CD4-positive, alpha-beta T cell treated with Interleukin-2 at 100 ng/mL for 4 hours (primary cell): ENCODE data around the gene SLC1A3.

Source experiments
- DNase-seq: peaks from one replicate; pipeline ENCODE4 v3.0.0-alpha.2; 2020; ENCODE audit warnings: low spot score

The SLC1A3 gene

DNA sequence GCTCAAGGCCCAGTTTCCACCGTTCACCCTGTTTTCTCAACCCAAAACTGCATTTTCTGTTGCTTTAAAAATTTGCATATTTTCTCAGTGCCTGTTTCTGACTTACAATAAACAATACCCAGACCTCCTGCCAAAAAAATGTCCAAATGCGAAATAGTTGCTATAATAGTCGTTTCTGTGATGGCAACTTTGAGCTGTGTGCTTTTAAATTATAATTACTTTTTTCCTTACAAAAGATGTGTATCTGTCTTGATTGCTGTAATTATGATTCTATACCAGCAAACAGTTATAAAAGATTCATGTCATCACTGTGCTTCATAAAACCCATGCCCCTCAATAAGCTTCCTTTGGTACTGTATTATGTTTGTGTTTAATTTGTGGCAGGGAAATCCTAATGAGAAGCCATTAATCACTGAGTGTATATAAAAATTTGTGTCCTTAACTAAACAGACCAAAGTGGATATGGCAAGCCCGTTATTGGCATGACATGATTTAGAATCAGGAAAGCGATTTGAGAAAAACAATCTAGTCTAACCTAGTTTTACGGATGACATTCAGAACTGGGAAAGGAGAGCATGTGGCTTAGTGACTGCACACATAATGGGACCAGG, 5.4 kb upstream of the SLC1A3 start:
- no peak for DNase-seq

DNA sequence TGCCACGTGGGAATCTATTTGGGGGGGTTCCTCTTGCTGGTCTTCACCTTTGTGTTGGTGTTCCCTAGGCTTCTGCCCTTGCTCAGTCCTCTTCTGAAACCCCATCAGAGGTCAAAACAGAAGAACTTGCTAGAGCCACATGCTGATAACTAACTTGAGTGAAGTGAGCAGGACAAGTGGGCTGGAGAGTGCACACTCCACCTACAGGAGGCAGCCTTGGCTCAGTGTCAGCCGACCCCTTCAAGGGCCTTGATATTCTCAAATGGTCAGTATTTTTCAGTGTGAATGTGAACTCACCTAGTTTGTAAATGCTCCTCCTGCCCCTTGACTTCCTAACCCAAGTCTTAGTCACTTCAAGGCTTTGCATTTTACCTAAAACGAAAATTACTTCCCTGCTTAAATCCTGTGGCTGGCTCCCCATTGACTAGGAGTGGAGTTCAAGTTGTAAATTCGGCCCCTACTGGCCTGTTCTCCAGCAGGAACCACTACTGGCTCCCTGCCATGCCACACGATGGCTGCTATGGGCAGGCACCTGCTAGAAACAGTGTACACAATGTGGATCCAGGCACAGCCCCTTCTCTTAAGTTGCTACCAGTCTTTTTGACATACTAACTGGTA, 3.6 kb upstream of the SLC1A3 start:
- no peak for DNase-seq

DNA sequence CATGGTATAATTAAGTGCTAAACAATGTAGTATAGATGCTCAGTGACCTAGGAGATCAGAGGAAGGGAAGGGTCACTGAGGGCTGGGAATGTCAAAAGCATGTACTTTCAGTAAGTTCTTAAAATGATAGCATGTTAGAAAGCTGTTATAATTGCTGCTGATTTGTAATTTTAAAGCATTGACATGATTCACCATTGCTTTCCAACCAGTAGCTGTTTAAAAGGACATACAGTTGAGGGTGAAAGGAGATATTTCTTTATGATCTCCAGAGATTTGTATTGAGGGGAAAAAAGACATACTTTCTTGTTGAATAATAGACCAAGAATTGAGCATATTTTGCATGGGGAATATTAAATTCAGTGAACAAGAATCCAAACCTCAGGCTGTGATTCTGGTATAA, 1.2 kb upstream of the SLC1A3 start:
- DNase-seq: no peak

DNA sequence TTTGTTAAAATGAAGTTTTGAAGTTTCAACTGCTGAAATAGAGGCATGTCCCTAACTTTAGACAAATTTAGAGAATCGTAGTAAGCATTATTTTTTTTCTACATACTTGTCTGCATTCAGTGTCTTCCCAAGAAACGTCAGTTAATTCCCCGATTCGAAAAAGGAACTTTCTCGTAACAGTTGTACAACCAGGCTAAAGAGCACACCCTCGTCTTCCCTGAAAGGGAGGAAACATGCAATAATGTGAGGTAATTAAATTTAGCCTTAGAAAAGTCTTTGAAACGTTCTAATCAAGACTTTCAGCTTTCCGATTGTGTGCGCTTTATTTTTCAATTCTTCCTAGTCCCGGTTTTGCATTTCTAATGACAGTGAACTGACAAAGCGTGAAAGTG, 374 bp upstream of the SLC1A3 start:
- DNase-seq: no peak

DNA sequence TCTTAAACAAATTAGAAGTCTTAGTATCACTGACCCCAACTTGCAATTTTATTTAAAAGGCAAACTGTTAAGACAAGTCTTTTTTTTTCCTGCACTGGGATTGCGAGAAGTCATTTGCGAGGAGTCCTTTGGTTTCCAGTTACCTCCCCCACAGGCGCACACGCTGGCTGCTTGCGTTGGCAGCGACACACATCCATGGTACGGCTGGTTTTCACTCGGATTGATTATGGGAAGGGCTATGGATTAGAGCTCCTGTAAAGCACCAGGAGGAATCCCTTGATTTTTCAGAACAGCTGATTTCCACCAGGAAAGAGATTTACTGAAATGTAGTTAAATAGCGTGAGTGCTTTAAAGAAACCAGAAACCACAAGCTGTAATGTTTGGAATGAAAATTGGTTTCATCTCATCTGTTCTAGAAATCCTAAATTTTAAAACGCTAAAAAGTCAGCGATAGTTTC, 737 bp downstream of the SLC1A3 start:
- DNase-seq: no peak

DNA sequence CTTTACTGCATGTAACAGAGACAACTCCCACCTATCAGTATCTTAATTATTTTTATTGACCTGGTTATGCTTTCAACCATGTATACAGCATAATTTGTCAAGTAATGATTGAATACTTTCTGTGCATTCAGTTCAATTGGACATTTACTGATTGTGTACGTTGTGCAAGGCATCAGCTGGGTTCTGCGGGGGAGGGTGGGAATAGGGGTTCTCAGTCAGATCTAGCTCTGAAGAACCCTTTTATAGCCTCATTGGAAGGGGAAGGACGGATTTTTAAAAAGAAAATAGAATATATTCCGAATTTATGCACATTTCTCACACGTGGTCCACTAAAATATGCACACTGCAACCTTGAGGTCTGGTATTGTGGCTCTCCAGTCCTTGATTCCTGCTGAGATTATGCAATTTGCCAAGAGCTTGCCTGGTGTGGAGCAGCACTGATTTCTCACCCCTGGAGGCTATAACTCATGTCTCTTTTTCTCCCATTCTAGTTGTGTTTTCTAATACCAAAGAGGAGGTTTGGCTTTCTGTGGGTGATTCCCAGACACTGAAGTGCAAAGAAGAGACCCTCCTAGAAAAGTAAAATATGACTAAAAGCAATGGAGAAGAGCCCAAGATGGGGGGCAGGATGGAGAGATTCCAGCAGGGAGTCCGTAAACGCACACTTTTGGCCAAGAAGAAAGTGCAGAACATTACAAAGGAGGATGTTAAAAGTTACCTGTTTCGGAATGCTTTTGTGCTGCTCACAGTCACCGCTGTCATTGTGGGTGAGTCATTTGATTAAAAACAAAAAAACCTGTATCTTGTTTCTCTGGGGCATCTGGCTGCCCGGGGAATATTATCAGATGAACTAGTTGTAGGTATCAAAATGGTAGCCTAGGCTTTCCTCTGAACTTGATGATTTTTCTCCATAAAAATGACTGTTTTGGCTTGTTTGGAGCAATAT, 1.7 kb downstream of the SLC1A3 start:
- DNase-seq: no peak

DNA sequence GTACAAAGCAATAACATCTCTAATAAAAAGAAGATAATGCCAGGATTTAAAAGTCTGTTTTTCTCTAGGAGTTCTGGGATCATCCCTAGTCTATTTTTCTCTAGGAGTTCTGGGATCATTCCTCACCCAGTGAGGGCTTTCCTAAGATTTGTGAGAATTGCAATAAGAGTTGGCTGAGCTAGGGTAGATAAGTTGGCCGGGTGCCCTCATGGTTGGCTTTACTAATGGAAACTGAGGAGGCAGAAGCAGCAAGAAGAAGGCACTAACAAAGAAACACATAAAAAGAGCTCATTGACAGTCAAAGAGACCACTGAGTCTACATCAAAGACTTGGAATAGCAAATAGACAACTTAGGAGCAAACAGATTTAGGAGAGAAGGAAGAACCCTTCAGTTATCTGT, 4.2 kb downstream of the SLC1A3 start:
- DNase-seq: no peak

DNA sequence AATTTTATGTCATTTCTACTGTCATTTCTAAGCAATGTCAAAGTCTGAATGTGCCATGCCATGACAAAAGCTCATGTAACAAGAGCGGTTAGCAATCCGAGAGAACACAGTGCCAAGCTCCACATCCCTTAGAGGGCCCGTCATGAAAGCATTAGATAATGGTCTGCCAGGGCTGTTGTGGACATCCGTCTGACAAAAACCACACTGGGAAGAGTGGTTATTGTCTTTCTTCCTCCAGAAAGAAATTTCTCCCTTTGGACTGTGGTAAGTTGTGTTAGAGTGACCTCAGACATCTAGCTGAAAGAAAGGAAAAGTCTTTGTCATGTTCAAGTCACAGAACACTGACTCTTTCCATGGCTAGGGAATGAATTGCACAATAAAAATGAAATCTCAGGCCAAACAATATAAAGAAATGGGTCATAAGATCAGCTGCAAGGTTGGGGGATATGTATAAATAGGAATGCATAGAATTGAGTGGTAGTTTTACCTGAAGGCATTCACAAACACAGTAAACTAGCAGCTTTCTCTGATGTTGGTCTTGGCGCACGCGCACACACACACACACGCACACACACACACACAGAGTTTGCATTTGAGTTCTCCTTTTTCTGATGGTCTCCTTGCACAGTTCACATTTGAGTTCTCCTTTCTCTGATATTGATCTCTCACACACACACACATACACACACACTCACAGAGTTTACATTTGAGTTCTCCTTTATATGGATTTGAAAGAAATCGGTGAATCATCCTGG, 5.3 kb downstream of the SLC1A3 start:
- DNase-seq: no peak

DNA sequence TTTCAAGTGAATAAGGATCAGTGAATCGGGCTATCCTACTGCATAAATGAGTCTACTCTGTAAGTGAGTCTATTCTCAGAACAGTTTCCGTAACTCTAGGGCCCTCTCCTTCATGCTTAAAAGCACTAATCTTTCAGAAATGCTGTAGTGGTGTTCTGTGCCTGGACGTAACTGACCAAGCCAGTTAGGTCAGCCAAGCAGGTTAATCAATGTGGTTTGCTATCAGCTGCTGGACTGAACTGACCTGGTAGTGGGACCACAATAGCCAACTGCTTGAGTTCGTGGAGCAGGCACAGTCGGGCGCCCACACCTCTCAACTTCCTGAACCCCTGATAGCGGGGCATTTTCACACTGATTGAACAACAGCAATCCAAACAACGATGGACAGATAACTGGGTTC, 6.8 kb downstream of the SLC1A3 start:
- no peak for DNase-seq

DNA sequence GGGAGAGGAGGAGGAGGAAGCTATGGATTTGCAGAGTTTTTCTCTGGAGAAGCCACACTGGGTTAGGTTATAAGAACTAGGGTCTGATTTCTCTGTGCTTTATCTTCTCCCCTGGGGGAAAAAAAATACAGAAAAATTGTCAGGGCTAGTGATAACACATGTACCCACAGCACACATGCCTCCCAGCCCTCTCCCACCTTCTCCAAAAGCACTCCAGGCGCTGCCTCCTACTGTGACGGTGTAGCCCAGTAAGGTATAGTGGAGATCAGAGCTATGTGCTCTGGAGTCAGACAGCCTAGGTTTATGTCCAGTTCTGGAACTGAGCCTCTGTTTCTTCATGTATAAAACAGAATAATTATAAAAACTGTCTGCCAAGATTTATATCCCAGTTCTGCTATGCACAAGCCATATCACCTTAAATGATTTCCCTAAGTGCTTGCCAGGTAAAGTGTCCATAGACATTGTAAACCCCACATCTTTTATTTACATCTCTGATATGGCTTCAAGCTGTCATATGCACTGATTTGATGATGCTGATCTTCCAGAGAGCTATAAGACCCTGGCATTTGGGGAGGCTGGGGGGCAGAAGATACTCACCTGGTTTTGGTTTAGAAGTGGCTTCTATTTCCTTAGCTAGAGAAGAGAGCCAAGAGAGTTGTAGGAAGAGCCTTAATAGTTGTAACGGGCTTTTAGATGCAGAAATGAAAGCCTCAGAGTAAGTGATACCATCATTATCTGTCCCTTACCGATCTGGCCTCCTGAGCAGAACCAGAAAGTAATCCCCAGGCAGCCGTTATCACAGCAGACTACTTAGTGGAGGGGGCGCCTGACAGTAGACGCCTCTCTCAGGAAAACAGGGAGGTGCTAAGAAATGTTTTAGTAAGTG, 7.6 kb downstream of the SLC1A3 start:
- DNase-seq: no peak

DNA sequence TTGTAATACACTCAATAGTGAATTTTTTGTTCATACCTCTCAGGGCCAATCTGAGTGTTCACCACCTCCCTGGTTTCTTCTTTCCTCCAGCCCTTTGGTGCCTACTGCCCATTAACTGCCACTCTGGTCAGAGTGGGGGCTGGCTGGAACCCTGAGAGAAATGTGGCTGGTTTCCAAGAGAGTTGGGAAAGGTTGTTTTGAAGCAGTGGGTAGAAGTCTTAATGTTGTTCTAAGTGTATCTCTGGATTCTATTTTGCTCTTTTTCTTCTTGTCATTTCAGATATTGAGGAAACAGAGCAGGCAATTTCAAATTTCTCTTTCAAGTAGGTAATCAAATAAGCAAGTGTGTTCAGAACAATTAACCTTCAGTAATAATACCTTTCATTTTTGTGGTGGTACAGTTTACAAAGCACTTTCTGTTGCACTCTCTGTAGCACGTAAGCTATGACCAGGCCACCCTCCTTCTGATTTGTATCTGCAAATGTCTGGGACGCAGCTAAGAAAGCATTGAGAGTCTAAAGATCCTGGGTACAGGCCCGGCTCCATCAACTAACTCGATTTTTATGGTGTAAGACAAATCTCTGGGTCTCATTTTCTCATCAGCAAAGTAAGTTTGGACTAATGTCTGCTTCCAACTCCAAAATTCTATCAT, 8.4 kb downstream of the SLC1A3 start:
- no peak for DNase-seq

DNA sequence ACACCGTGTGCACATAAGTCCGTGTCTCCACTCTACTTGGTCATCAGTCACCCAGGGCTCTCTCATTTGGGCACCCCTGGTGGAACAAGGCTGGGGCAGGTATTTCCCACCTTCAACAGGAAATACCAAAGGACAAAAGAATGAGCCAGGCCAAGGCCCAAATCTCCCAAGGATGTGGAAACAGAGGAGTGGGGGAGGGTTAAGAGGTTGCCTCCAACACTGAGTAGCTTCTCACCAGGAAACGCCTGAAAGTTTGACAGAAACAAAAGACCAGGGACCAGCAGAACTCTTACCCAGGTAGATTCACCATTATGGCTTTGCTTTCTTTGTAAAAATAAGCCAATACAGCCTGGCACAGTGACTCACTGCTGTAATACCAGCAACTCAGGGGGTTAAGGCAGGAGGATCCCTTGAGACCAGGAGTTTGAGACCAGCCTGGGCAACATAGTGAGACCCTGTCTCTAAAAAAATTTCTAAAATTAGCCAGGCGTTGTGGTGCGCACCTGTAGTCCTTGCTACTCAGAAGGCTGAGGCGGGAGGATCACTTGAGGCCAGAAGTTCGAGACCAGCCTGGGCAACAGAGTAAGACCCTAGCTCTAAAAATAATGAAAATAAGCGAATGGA, 12.7 kb downstream of the SLC1A3 start:
- no peak for DNase-seq

DNA sequence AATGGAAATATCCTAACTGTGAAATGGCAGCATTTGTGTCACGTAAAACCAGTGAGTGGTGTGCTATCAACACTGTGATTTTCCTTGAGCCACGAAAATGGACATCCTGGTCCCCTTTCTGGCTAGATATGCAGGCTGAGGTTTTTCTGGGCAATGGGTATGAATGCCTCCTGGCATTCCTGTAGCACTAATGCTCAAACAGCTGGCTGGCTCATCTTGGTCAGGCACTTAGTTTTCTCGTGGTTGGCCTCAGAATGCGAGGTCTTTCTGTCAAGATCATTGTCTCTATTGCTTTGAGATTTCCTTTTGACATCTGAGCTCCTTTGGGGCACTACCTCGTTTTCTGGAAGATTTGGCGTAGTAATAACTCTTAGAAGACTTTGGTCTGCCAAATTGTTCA, 15.6 kb downstream of the SLC1A3 start:
- DNase-seq: no peak

DNA sequence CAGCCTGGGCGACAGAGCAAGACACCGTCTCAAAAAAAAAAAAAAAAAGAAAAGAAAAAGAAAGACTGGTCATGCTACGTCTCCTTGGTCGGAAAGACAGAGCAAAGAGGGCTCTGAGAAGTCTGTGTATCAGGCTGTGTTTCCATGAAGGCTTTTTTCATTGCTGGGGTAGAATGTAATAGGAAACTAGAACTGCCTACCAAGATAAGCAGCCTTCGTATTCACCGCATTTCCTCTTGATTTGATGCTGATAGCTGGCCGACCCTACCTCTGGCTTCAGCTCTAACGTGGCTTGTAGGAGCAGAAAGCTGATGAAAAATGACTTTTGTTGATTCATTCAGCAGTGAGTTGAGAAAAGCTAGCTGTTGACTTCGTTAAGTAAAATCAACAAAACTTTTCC, 17.4 kb downstream of the SLC1A3 start:
- DNase-seq: no peak

DNA sequence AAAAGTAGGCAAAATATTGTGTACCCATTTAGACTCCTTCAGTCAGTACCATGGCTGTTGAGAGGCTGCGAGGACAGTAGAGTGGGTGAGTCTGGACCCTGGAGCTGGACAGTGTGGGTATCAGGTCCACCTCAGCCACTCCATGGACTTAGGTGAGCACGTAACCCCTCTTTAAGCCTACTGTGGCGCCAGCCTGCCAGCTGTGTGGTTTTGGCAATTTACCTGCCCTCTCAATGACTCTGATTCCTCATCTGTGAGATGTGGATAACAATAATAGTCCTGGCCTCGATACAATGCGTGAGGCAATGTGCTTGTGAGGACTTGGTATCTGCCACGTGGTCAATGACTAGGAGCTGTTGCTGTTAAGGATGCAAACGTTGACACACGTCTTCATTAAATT, 17.9 kb downstream of the SLC1A3 start:
- no peak for DNase-seq

DNA sequence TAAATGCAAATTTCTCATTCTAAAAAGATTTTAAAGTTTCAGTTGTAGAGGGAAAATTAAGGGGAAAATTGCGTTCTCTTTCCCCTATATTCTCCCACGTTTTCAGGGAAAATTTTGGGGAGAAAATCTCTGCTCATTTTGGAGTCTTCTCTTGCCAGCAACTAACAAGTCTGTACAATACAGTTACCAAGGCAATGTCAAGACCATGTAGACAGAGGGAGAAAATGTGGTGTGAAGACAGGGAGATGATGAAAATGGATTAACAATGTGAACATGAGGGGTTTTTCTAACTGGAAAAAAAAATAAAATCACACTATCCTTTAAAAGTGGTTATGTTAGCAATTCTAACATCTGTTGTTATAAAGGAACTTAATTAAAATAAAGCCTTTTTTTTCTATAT, 22.3 kb downstream of the SLC1A3 start:
- no peak for DNase-seq

DNA sequence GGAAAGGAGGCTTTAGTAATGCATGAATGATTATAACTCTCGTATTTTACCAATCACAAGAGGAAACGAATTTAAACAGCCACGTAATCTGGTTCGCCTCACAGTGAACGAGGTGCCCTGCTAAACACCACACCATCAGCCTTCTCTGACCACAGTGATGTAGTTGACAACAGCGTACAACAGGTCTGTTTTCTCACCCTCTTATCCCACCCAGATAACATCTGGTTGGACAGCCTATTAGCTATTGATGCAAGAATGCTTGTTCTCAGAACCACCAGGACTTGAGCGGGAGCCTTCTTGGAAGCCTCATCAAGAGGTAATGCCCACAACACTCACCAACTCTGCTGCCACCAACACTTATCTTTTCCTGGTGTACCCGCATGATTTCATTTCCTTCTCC, 23.3 kb downstream of the SLC1A3 start:
- no peak for DNase-seq

DNA sequence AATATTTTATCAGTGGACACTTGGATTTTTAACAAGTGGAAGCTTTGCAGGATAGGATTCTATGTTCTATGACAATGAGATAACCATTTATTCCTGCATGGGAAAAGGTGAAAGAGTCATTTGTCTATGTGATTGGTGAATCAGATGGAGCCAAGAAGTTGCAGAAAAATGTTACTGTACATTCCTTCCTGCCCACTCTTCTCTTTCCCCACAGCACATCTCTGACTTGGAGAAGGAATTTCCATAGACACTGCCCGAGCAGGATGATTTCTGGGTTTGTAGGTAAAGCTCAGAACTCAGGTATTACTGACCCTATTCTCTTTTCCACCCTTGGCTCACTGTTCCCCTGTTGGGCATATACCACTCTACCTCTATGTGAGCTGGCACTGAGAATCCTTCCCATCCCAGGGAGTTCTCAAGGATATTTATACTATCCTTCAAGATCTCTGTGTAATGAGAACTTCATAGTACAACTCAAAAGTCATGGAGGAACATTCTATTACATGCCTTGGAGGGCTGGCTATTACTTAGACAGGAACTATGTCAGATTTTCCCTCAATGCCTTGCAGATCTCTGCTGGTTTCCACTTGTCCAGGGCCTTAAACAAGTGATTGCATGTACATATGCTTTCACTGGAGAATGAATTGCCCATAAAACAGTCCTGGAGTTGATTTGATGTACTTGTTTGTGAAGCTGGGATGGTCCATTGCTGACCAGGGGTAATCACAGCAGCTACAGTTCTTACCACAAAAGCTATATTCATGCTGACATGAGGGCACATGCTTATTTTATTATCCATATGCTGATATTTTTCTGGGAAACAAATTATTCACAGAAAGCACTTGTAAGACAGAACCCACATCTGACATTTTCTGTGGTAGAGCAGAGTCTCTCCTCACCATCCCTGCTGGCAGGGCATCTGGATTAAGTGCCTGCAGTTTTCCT, 24.1 kb downstream of the SLC1A3 start:
- no peak for DNase-seq

DNA sequence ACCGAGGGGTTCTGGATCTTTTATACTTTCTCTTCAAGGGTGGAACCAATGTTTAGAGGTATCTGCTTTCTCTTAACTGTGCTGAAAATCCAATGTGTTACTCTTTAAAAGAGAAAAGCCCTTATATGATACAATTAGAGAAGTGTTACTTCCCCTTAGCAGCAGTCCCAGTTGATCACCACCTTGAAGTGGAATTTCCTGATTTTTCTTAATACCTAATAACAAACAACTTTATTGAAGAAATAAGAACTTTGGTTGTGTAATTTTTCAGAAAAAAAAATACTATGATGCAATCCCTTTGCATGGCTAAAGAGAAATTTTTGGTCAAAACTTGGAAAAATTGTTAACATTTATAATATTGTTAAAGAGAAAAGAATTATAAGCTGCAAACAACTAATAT, 24.7 kb downstream of the SLC1A3 start:
- no peak for DNase-seq
